ENCODE results near the gene EPHB1.

DNA sequence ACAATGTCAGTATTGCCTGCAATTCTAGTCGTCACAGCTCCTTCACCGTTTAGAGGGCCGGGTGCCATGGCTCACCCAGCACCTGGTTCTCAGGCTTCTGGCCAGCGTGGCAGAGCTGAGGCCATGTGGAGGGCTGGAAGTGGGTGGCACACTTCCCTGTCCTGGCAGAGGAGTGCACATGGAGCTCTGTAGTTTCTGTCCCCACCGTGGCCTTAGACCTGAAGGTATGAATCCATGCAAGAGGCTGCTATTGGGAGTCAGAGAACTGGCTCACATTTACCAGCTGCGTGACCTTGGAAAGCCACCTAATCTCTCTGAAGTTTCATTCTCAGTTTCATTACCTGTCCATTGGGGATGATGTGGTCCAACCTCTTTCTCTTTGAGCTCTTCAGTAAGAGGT is 22.2 kb downstream of the EPHB1 start:
- TF ChIP-seq, protein P1, sequence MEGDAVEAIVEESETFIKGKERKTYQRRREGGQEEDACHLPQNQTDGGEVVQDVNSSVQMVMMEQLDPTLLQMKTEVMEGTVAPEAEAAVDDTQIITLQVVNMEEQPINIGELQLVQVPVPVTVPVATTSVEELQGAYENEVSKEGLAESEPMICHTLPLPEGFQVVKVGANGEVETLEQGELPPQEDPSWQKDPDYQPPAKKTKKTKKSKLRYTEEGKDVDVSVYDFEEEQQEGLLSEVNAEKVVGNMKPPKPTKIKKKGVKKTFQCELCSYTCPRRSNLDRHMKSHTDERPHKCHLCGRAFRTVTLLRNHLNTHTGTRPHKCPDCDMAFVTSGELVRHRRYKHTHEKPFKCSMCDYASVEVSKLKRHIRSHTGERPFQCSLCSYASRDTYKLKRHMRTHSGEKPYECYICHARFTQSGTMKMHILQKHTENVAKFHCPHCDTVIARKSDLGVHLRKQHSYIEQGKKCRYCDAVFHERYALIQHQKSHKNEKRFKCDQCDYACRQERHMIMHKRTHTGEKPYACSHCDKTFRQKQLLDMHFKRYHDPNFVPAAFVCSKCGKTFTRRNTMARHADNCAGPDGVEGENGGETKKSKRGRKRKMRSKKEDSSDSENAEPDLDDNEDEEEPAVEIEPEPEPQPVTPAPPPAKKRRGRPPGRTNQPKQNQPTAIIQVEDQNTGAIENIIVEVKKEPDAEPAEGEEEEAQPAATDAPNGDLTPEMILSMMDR (IDR thresholded peaks at IDR 0.05; ENCODE audit: poor library complexity, severe bottlenecking): no peak
- TF ChIP-seq EP300 (conservative IDR thresholded peaks at IDR 0.05; ENCODE audit: poor library complexity, severe bottlenecking): no peak
